NB4 (cell line): Measurements from ENCODE around the gene CLSTN3.

Experiments
- DNase-seq: peaks from one replicate; pipeline ENCODE4 v3.0.0; 2010; ENCODE audit warnings: low read depth
- H3K4me3 ChIP-seq: one replicate; pipeline ENCODE4 v1.5.1; 2011; ENCODE audit warnings: mild to moderate bottlenecking, low read depth, low read length, moderate library complexity
- CTCF ChIP-seq: IDR thresholded peaks from one replicate; pipeline ENCODE4 v1.5.1; 2012; ENCODE audit warnings: low read depth, low read length
- MAX ChIP-seq: IDR thresholded peaks from 2 replicates; pipeline ENCODE4 v1.6.1; 2011; ENCODE audit warnings: low read depth, low read length
- MYC ChIP-seq: IDR thresholded peaks from 2 replicates; pipeline ENCODE4 v1.6.1; 2011; ENCODE audit warnings: low read depth, low read length
- POLR2A ChIP-seq: IDR thresholded peaks from 2 replicates; pipeline ENCODE4 v1.6.1; 2011; ENCODE audit warnings: mild to moderate bottlenecking; ENCODE audit not compliant: insufficient read length; ENCODE audit errors: extremely low read depth

Gene CLSTN3

GRCh38 chr12:7151532-7151931 lies 21.4 kb downstream of the CLSTN3 start:
- DNase-seq: no peak
- no peak for TF ChIP-seq MYC
- no peak overlapping the region for H3K4me3 ChIP-seq

GRCh38 chr12:7152818-7153217 lies 22.6 kb downstream of the CLSTN3 start:
- no peak overlapping the region for H3K4me3 ChIP-seq
- no peak for DNase-seq
- TF ChIP-seq MYC (no peak), POLR2A (no peak)

- TF ChIP-seq MYC (no peak), CTCF (no peak), POLR2A (no peak), MAX (no peak)
- H3K4me3 ChIP-seq: no peak overlapping the region
- DNase-seq: no peak
These were observed 23.9 kb downstream of the CLSTN3 start for GRCh38 chr12:7154042-7154441.

- no peak for DNase-seq
These were observed 24.8 kb downstream of the CLSTN3 start for GRCh38 chr12:7154901-7155470.

GRCh38 chr12:7155471-7156034 lies 25.4 kb downstream of the CLSTN3 start:
- no peak for DNase-seq
- TF ChIP-seq POLR2A: no peak
- no peak for TF ChIP-seq CTCF
- TF ChIP-seq MAX: no peak
- TF ChIP-seq MYC: no peak
- no peak overlapping the region for H3K4me3 ChIP-seq

More at GRCh38 chr12:7154901-7155470, 24.8 kb downstream of the CLSTN3 start:
- TF ChIP-seq CTCF: no peak
- no peak for TF ChIP-seq POLR2A
- no peak for TF ChIP-seq MYC
- no peak for TF ChIP-seq MAX
- H3K4me3 ChIP-seq: no peak overlapping the region

GRCh38 chr12:7156259-7157197 lies 26.4 kb downstream of the CLSTN3 start:
- no peak overlapping the region for H3K4me3 ChIP-seq
- DNase-seq: no peak
- TF ChIP-seq CTCF: no peak
- no peak for TF ChIP-seq MAX
- no peak for TF ChIP-seq POLR2A
- no peak for TF ChIP-seq MYC
